AG04450 (cell line): ENCODE data around the gene PPP1R13B. TPM values are rescaled to one million over a fixed set of nuclear protein-coding genes. Genes with fewer than 3 reads are reported as not detected.

Experiments
- CTCF ChIA-PET: fragments of 300-600, 350-600 bp; formaldehyde crosslinking; extraction: SDS; loops from one replicate; lab custom pipeline; 2022; ENCODE audit warnings: antibody characterized with exemption, inconsistent platforms; lab: Charles Lee
- POLR2A ChIA-PET: fragments of 350-600 bp; formaldehyde crosslinking; extraction: SDS; loops from one replicate; lab custom pipeline; 2021; ENCODE audit warnings: antibody characterized with exemption, inconsistent platforms; lab: Yijun Ruan, JAX
- DNase-seq: peaks from one replicate; pipeline ENCODE4 v3.0.0-alpha.2; 2011; ENCODE audit warnings: low read depth, low spot score
- H3K27ac ChIP-seq: one replicate; pipeline ENCODE4 v1.5.1; 2012; ENCODE audit warnings: low read depth, low read length, control low read depth
- H3K27me3 ChIP-seq: one replicate; pipeline ENCODE4 v1.6.0; 2012; ENCODE audit warnings: low read length; ENCODE audit not compliant: control insufficient read depth, insufficient read depth
- H3K4me3 ChIP-seq: 2 replicates; pipeline ENCODE4 v1.5.1; 2011; ENCODE audit warnings: mild to moderate bottlenecking, low read depth, low read length, control low read depth
- H3K9me3 ChIP-seq: 2 replicates; pipeline ENCODE4 v1.5.1; 2012; ENCODE audit warnings: low read length; ENCODE audit not compliant: control insufficient read depth, insufficient read depth
- CTCF ChIP-seq: IDR thresholded peaks from 2 replicates; pipeline ENCODE4 v1.5.1; 2011; ENCODE audit warnings: low read depth, low read length, control low read depth, inconsistent platforms
- polyA plus RNA-seq: library from polyadenylated mRNA; depleted of rRNA; stranded (reverse); fragments of >200 nt; gene quantifications from 2 replicates; pipeline ENCODE4 v1.2.3, GENCODE V29; 2011

PPP1R13B gene
- polyA plus RNA-seq, 1 experiment, result 0.62 TPM

DNA sequence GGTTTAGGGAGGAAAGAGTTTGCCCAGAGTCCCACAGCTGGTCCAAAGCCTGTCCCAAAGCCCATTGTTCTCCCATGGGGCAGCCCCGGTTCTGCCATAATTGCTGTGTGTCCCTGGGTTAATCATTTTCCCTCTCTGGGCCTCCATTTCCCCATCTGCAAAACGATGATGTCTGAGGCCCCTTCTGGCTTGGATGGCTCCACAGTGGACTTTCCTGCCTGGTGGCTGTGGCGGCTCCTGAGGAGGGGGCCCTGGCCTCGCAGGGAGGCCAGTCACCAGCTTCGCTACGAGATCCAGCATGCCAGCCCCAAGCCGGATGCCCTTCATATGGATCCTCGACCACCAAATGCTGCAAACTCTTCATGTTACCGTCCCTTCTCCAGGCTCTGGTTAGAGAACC, 37.5 kb upstream of the PPP1R13B start:
- POLR2A ChIA-PET, result no interaction called here
- Histone ChIP-seq H3K4me3 (no peak overlapping the region), H3K27ac (no peak overlapping the region), H3K9me3 (no peaks in the 10 kb centered on the region; the same call in 1 of the 2 replicates), H3K27me3 (peaks cover 28% of the 10 kb centered on the region)
- DNase-seq, result no peak
- TF ChIP-seq CTCF, result no peak
- CTCF ChIA-PET, result interaction anchor here (0.6 to 1.2 kb wide), 2 partner anchors 8 to 16 kb away, joined by 3 to 4 read pairs; no protein-coding TSS in a partner anchor

GRCh38 chr14:103883263-103883523, 35.8 kb upstream of the PPP1R13B start:
- Histone ChIP-seq H3K4me3 (no peak overlapping the region), H3K27ac (no peak overlapping the region), H3K27me3 (peaks cover 28% of the 10 kb centered on the region), H3K9me3 (no peaks in the 10 kb centered on the region; the same call in 1 of the 2 replicates)
- TF ChIP-seq CTCF, result no peak
- ChIA-PET CTCF (no interaction called here), POLR2A (no interaction called here)
- DNase-seq, result no peak

GRCh38 chr14:103882503-103883262, 35.3 kb upstream of the PPP1R13B start:
- DNase-seq, result no peak
- ChIA-PET CTCF (no interaction called here), POLR2A (no interaction called here)
- no peak for TF ChIP-seq CTCF
- Histone ChIP-seq H3K27ac (no peak overlapping the region), H3K4me3 (no peak overlapping the region), H3K27me3 (peaks cover 28% of the 10 kb centered on the region), H3K9me3 (no peaks in the 10 kb centered on the region; the same call in 1 of the 2 replicates)

- POLR2A ChIA-PET, result interaction anchor here (0.8 kb wide), 1 partner anchor 73 kb away, joined by 3 read pairs; no protein-coding TSS in a partner anchor
Observed at GRCh38 chr14:103881268-103882201, 34.2 kb upstream of the PPP1R13B start.

More at GRCh38 chr14:103881268-103882201, 34.2 kb upstream of the PPP1R13B start:
- H3K27ac ChIP-seq, result no peak overlapping the region
- H3K4me3 ChIP-seq, result no peak overlapping the region
- H3K27me3 ChIP-seq, result peaks cover 27% of the 10 kb centered on the region
- no peak for DNase-seq
- no peak for TF ChIP-seq CTCF
- no peaks in the 10 kb centered on the region; the same call in 1 of the 2 replicates for H3K9me3 ChIP-seq
- CTCF ChIA-PET, result interaction anchor here (0.5 to 1.7 kb wide), 2 partner anchors 19 to 33 kb away, joined by 3 to 7 read pairs; no protein-coding TSS in a partner anchor
